ENCODE results near the gene AGPAT2. TPM values are rescaled to one million over a fixed set of nuclear protein-coding genes. Genes with fewer than 3 reads are reported as not detected.
A peak's percentile ranks its signal among the peaks of the same experiment; 100 is the strongest.

The AGPAT2 gene
- total RNA-seq, 1 donor from 2014 or later: 53.8 TPM

DNA sequence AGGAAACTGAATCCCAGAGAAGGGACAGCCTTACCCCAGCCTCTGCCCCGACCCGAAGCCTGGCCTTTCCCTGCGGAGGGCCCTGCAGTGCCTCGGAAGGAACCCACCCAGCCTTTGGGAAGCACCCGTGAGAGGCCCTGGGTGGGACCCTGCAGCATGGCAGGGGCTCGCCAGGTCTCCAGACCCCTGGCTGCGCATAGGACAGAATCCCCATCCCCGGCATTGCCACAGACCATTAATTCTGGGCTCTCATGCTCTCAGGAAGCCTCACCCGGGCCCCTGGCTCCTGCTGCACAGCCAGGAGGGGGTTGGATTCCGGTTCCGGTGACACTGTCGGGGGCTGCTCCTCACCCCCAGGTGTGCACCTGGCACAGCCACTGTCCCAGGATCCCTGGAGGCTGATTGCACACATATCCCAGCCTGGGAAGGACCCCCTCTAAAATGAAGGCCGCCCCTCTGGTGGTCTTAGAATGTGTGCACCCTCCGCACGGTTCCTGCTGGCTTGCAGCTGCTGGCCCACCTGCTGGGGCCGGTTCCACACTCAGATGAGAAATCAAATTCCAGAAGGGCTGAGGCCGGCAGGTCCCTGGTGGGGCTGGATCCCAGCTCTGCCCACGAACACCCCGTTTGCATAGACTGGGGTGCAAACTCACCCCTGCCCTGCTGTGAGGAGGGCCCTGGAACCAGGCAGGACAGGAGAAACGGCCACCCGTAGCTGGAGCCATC, 19.9 kb downstream of the AGPAT2 start:
- no peak for ATAC-seq
- DNase-seq: no peak
- intact Hi-C loops (cut with micrococcal nuclease): no loop called here

GRCh38 chr9:136666372-136667213, 20.7 kb downstream of the AGPAT2 start:
- no peak for DNase-seq
- no peak for ATAC-seq

GRCh38 chr9:136665704-136666371, 21.4 kb downstream of the AGPAT2 start:
- ATAC-seq (no peak), DNase-seq (no peak)
- intact Hi-C loops (cut with micrococcal nuclease): no loop called here

More at GRCh38 chr9:136666372-136667213, 20.7 kb downstream of the AGPAT2 start:
- intact Hi-C loops (cut with micrococcal nuclease): no loop called here

- no peak for ATAC-seq
- DNase-seq: no peak
- intact Hi-C loops (cut with micrococcal nuclease): no loop called here
These were observed 22.1 kb downstream of the AGPAT2 start for GRCh38 chr9:136665111-136665703.

GRCh38 chr9:136664000-136664915, 23.0 kb downstream of the AGPAT2 start:
- ATAC-seq: no peak
- DNase-seq: no peak
- intact Hi-C loops (cut with micrococcal nuclease): no loop called here

- intact Hi-C loops (cut with micrococcal nuclease): no loop called here
- peak; percentile 55 for ATAC-seq
- DNase-seq: peak; percentile 73
These were observed 24.3 kb downstream of the AGPAT2 start, which contains the start of gene EGFL7 for GRCh38 chr9:136662656-136663581. EGFL7 (plus strand) TSS chr9:136662916; CDS start chr9:136668283, 5,367 bp downstream.

GRCh38 chr9:136662326-136662655, 25.0 kb downstream of the AGPAT2 start:
- intact Hi-C loops (cut with micrococcal nuclease): no loop called here
- peak; percentile 41 for DNase-seq
- ATAC-seq: peak; percentile 5

GRCh38 chr9:136661641-136662325, 25.5 kb downstream of the AGPAT2 start:
- no peak for ATAC-seq
- no peak for DNase-seq
- intact Hi-C loops (cut with micrococcal nuclease): no loop called here

- no peak for ATAC-seq
- intact Hi-C loops (cut with micrococcal nuclease): no loop called here
- no peak for DNase-seq
These were observed 26.2 kb downstream of the AGPAT2 start for GRCh38 chr9:136660971-136661550.

GRCh38 chr9:136659861-136660784, 27.1 kb downstream of the AGPAT2 start:
- intact Hi-C loops (cut with micrococcal nuclease): no loop called here
- ATAC-seq: no peak
- peak; percentile 30 for DNase-seq

DNA sequence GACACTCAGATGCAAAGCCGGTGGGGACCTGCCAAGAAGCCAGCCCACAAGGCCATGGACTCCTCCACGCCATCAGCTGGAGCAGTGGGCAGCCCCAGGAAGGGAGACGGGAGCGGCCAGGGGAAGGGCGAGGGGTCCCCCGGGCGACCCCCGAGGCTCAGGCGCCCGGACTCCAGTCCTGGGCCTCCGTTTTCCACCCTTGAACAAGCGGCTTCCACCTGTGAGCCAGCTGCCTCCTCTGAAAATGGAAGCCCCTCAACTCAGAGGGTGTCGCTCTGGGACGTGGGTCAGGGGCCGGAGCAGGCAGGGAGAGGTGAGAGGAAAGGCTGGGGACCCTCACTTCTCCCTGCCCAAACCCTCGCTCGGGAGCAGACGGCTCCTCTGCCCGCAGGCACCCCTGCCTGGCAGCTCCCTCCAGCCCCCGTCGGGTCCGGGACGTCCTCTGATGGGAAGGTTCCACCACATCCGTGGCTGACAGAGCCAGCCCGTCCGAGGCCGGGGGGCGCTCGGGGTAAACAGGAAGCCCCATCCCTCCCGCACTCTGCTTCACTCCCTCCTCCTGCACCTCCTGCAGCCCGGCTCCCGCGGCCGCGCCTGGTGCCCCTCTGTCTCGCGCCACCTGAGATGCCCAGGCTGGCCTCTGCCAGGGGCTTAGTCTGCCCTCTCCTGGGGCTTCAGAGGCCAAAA, 28.3 kb downstream of the AGPAT2 start:
- DNase-seq (peak; percentile 28), ATAC-seq (no peak)
- intact Hi-C loops (cut with micrococcal nuclease): no loop called here

- intact Hi-C loops (cut with micrococcal nuclease): no loop called here
- no peak for ATAC-seq
- peak; percentile 38 for DNase-seq
These were observed 29.0 kb downstream of the AGPAT2 start for GRCh38 chr9:136657974-136658848.

GRCh38 chr9:136656795-136657611, 30.3 kb downstream of the AGPAT2 start:
- intact Hi-C loops (cut with micrococcal nuclease): no loop called here
- ATAC-seq (peak; percentile 39), DNase-seq (peak; percentile 51)

Data from left ventricle myocardium superior (tissue), 1 donor.